Gastroesophageal sphincter (tissue), 4 donors: ENCODE measurements around the gene SERP1. TPM values are rescaled to one million over a fixed set of nuclear protein-coding genes. Genes with fewer than 3 reads are reported as not detected.

Source experiments
- ATAC-seq: fragments of 150-250 bp; one replicate; pipeline ENCODE4 v1.9.1; 2016; ENCODE audit warnings: mild to moderate bottlenecking, moderate library complexity
- H3K27ac ChIP-seq, 4 donors: fragments of 200-600 bp; sonication (generic) in 3 of 4; 1 replicate in 3 of 4; 2 replicates in 1 of 4; pipeline ENCODE4 v1.5.1; 2016 to 2019
- H3K27me3 ChIP-seq: fragments of 200-600 bp; sonication (generic); one replicate; pipeline ENCODE4 v1.5.1; 2019
- H3K36me3 ChIP-seq, 2 donors: fragments of 200-600 bp; sonication (generic); one replicate each; pipeline ENCODE4 v1.5.1; 2019; ENCODE audit warnings: control low read depth in 1 of 2
- H3K4me1 ChIP-seq, 3 donors: fragments of 200-600 bp; sonication (generic); 1 replicate in 2 of 3; 2 replicates in 1 of 3; pipeline ENCODE4 v1.5.1; 2016 to 2019; ENCODE audit warnings: control low read depth in 2 of 3
- H3K4me3 ChIP-seq, 2 donors: fragments of 200-600 bp; sonication (generic); one replicate each; pipeline ENCODE4 v1.5.1; 2019; ENCODE audit warnings: mild to moderate bottlenecking in 1 of 2, moderate library complexity in 1 of 2
- H3K9me3 ChIP-seq, 3 donors: fragments of 200-600 bp; sonication (generic); one replicate each; pipeline ENCODE4 v1.5.1; 2017 to 2019; ENCODE audit warnings: control low read depth in 2 of 3
- CTCF ChIP-seq, 4 experiments: fragments of 200-600 bp in 2 of 4; fragments of 450-650 bp in 2 of 4; sonication (generic) in 1 of 4; IDR thresholded peaks; one replicate each; pipeline ENCODE4 v1.5.1; 2017 to 2019; ENCODE audit warnings: antibody characterized with exemption in 4 of 4, mild to moderate bottlenecking in 2 of 4, moderate library complexity in 2 of 4
- EP300 ChIP-seq: sonication (generic); formaldehyde crosslinking; IDR thresholded peaks from one replicate; pipeline ENCODE4 v1.6.1; 2017; ENCODE audit warnings: antibody characterized with exemption, mild to moderate bottlenecking
- POLR2A ChIP-seq, 2 donors: fragments of 450-650 bp; IDR thresholded peaks; one replicate each; pipeline ENCODE4 v1.6.1; 2017; ENCODE audit warnings: antibody characterized with exemption in 2 of 2, mild to moderate bottlenecking in 2 of 2, moderate library complexity in 1 of 2
- POLR2AphosphoS5 ChIP-seq: sonication (generic); formaldehyde crosslinking; IDR thresholded peaks from one replicate; pipeline ENCODE4 v1.6.1; 2017; ENCODE audit warnings: antibody characterized with exemption
- WGBS, 2 donors: methylation state at CpG; one replicate each; pipeline ENCODE4 v1.1.5; 2018; ENCODE audit warnings: low coverage in 1 of 2; 5-methylcytosine and 5-hydroxymethylcytosine counted together
- total RNA-seq, 4 donors: library from RNA; depleted of rRNA; stranded (reverse); fragments of >200 nt; gene quantifications; one replicate each; pipeline ENCODE4 v1.1.0, GENCODE V29; 2016

Gene SERP1
- total RNA-seq, 4 donors from 2014 or later: 72.8 to 187 (median 154) TPM

GRCh38 chr3:150519026-150519425 lies 27.3 kb downstream of the SERP1 start:
- Histone ChIP-seq H3K36me3 (no peaks in the 10 kb centered on the region), H3K9me3 (no peaks in the 10 kb centered on the region), H3K27ac (no peak overlapping the region), H3K27me3 (no peaks in the 10 kb centered on the region), H3K4me3 (no peak overlapping the region), H3K4me1 (no peaks in the 10 kb centered on the region)
- TF ChIP-seq CTCF (IDR thresholded peaks at IDR 0.05): no peak
- no peak for TF ChIP-seq EP300
- no peak for TF ChIP-seq POLR2A (IDR thresholded peaks at IDR 0.05)
- TF ChIP-seq POLR2AphosphoS5: no peak
- no peak for ATAC-seq
- 65 to 81% methylated on average over 3 of the region's 3 CpGs for WGBS, 2 donors

- no peaks in the 10 kb centered on the region for H3K36me3 ChIP-seq
- TF ChIP-seq EP300 (no peak), POLR2A (IDR thresholded peaks at IDR 0.05) (no peak), CTCF (IDR thresholded peaks at IDR 0.05) (no peak), POLR2AphosphoS5 (no peak)
- H3K9me3 ChIP-seq: no peaks in the 10 kb centered on the region
- no peaks in the 10 kb centered on the region for H3K4me1 ChIP-seq
- no peak for ATAC-seq
- no peak overlapping the region for H3K27ac ChIP-seq
- 83 to 93% methylated on average over 1 to 4 of the region's 4 CpGs for WGBS, 2 donors
- no peaks in the 10 kb centered on the region for H3K27me3 ChIP-seq
- no peak overlapping the region for H3K4me3 ChIP-seq
These were observed 31.1 kb downstream of the SERP1 start for GRCh38 chr3:150515210-150515609.

- no peak for ATAC-seq
- H3K36me3 ChIP-seq: no peaks in the 10 kb centered on the region
- WGBS, 2 donors: 69 to 75% methylated on average over 4 of the region's 4 CpGs
- H3K9me3 ChIP-seq: no peaks in the 10 kb centered on the region
- TF ChIP-seq POLR2AphosphoS5 (no peak), CTCF (IDR thresholded peaks at IDR 0.05) (no peak), POLR2A (IDR thresholded peaks at IDR 0.05) (no peak), EP300 (no peak)
- no peak overlapping the region for H3K27ac ChIP-seq
- no peaks in the 10 kb centered on the region for H3K27me3 ChIP-seq
- no peak overlapping the region for H3K4me3 ChIP-seq
- no peaks in the 10 kb centered on the region for H3K4me1 ChIP-seq
These were observed 35.0 kb downstream of the SERP1 start for GRCh38 chr3:150511122-150511821.

- Histone ChIP-seq H3K4me3 (no peak overlapping the region), H3K9me3 (no peaks in the 10 kb centered on the region), H3K27ac (no peak overlapping the region), H3K4me1 (no peaks in the 10 kb centered on the region), H3K27me3 (no peaks in the 10 kb centered on the region), H3K36me3 (no peaks in the 10 kb centered on the region)
- 85% methylated on average over 2 of the region's 2 CpGs; no CpG with 5 or more reads in 1 of the 2 donors for WGBS, 2 donors
- TF ChIP-seq EP300 (no peak), POLR2A (IDR thresholded peaks at IDR 0.05) (no peak), CTCF (IDR thresholded peaks at IDR 0.05) (no peak), POLR2AphosphoS5 (no peak)
- ATAC-seq: no peak
These were observed 36.5 kb downstream of the SERP1 start for GRCh38 chr3:150509780-150510179.

- Histone ChIP-seq H3K9me3 (no peaks in the 10 kb centered on the region), H3K4me1 (no peaks in the 10 kb centered on the region), H3K27ac (no peak overlapping the region), H3K36me3 (no peaks in the 10 kb centered on the region), H3K27me3 (no peaks in the 10 kb centered on the region), H3K4me3 (no peak overlapping the region)
- TF ChIP-seq CTCF (IDR thresholded peaks at IDR 0.05) (no peak), POLR2A (IDR thresholded peaks at IDR 0.05) (no peak), EP300 (no peak), POLR2AphosphoS5 (no peak)
- ATAC-seq: no peak
These were observed 37.9 kb downstream of the SERP1 start for GRCh38 chr3:150508401-150508800.
